Left lung (tissue), 10 donors: Measurements from ENCODE around the gene ACTRT3. TPM values are rescaled to one million over a fixed set of nuclear protein-coding genes. Genes with fewer than 3 reads are reported as not detected.
"Not testable (repeated sequence)": the region's sequence is repeated elsewhere in the genome, so short reads cannot be mapped to it uniquely, and the experiment has no call there.

ENCODE experiments used
- ATAC-seq: fragments of 200-7000 bp; cut with Tn5 transposase; one replicate; pipeline ENCODE4 v1.9.1; 2020; ENCODE audit warnings: moderate library complexity
- DNase-seq, 4 donors: peaks; one replicate each; pipeline ENCODE4 v3.0.0-alpha.2; 2013 to 2020
- H3K27ac ChIP-seq, 2 donors: fragments of 200-600 bp; sonication (generic) in 1 of 2; one replicate each; pipeline versions ENCODE4 v1.5.0 to v1.8.0; 2020 to 2021
- H3K27me3 ChIP-seq, 2 donors: fragments of 200-600 bp; sonication (generic) in 1 of 2; one replicate each; pipeline versions ENCODE4 v1.5.0 to v1.8.0; 2020 to 2021
- H3K36me3 ChIP-seq, 2 donors: fragments of 200-600 bp; sonication (generic) in 1 of 2; one replicate each; pipeline versions ENCODE4 v1.5.0 to v1.8.0; 2020 to 2021
- H3K4me1 ChIP-seq, 2 donors: fragments of 200-600 bp; one replicate each; pipeline ENCODE4 v1.8.0; 2021
- H3K4me3 ChIP-seq, 2 donors: fragments of 200-600 bp; sonication (generic) in 1 of 2; one replicate each; pipeline versions ENCODE4 v1.5.0 to v1.8.0; 2020 to 2021; ENCODE audit warnings: mild to moderate bottlenecking in 1 of 2
- H3K9me3 ChIP-seq, 2 donors: fragments of 200-600 bp; sonication (generic) in 1 of 2; one replicate each; pipeline versions ENCODE4 v1.5.0 to v1.8.0; 2020 to 2021
- CTCF ChIP-seq, 2 donors: fragments of 200-600 bp; sonication (generic) in 1 of 2; IDR thresholded peaks; one replicate each; pipeline versions ENCODE4 v1.5.0 to v1.8.0; 2021; ENCODE audit warnings: antibody characterized with exemption in 2 of 2
- intact Hi-C, 2 donors: fragments of 100-400 bp; cut with DNase I; formaldehyde crosslinking; loops; one replicate each; pipeline versions ENCODE4 v1.11.2 to v1.14.2; 2022
- polyA plus RNA-seq, 6 donors: library from polyadenylated mRNA; unstranded; fragments of 120-200 nt; gene quantifications; one replicate each; pipeline ENCODE4 v1.2.1, GENCODE V29; 2013; ENCODE audit not compliant: insufficient read length in 6 of 6
- total RNA-seq, 2 donors: library from RNA; stranded (reverse); fragmentation: NEBNext Ultra II Directional; extraction: Animal tissue kit (Norgen Biotek cat#: 25700); gene quantifications; one replicate each; pipeline ENCODE4 v1.2.1, GENCODE V29; 2021
- donor health status: DM: no; HTN: yes; CAD: no.
- donor health status: DM: no; HTN: no; CAD: no.

The ACTRT3 gene
- total and polyA plus RNA-seq, 8 donors, result 1.5 to 3.5 (median 2.7) TPM

- TF ChIP-seq CTCF (IDR thresholded peaks at IDR 0.05), result no peak
- peak in 1 of 4 donors; percentile 37 for DNase-seq
- no peak overlapping the region for H3K4me3 ChIP-seq
- ATAC-seq, result peak; percentile 39
- no peak overlapping the region for H3K27ac ChIP-seq
- intact Hi-C loops, result no loop called here
- H3K4me1 ChIP-seq, result no peaks in the 10 kb centered on the region
- peaks cover 0 to 11% of the 10 kb centered on the region in 2 donors for H3K27me3 ChIP-seq
- H3K9me3 ChIP-seq, result no peaks in the 10 kb centered on the region
- H3K36me3 ChIP-seq, result no peaks in the 10 kb centered on the region
These were observed 24.9 kb downstream of the ACTRT3 start for GRCh38 chr3:169744366-169745054.

DNA sequence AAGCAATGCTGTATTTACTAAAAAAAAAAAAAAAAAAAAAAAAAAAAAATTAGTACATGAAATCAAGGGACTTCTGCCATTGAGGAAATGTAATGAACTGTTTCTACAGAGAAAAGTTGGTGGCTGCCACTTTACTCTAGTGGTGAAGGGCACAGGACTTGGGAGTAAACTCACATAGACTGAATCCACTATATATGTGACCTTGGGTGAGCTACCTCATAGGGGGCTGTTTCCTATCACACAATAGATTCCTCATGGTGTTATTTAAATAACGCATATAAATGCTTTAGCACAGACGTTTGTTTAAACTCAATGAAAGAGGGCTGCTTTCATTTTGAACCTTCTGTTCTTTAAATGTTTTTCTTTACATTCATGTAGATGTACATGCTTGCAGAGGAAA is 30.3 kb downstream of the ACTRT3 start:
- DNase-seq, result no peak
- intact Hi-C loops, result no loop called here
- no peaks in the 10 kb centered on the region for H3K27me3 ChIP-seq
- no peaks in the 10 kb centered on the region for H3K4me1 ChIP-seq
- H3K4me3 ChIP-seq, result no peak overlapping the region
- H3K36me3 ChIP-seq, result no peaks in the 10 kb centered on the region
- no peak overlapping the region for H3K27ac ChIP-seq
- TF ChIP-seq CTCF (IDR thresholded peaks at IDR 0.05), result no peak
- no peak for ATAC-seq
- peaks cover 0 to 21% of the 10 kb centered on the region in 2 donors for H3K9me3 ChIP-seq

DNA sequence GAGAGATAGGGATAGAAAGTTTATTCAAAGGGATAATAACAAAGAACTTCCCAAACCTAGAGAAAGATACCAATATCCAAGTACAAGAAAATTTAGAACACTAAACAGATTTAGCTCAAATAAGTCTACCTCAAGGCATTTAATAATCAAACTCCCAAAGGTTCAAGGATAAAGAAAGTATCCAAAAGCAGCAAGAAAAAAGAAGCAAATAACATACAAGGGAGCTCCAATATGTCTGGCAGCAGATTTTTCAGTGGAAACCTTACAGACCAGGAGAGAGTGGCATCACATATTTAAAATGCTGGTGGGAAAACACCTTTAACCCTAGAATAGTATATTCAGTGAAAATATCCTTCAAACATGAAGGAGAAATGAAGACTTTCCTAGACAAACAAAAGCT is 37.5 kb downstream of the ACTRT3 start:
- H3K27me3 ChIP-seq, H3K4me3 ChIP-seq, H3K36me3 ChIP-seq, DNase-seq, H3K4me1 ChIP-seq, intact Hi-C loops, H3K27ac ChIP-seq, ATAC-seq: not testable (repeated sequence)
- H3K9me3 ChIP-seq, result peaks cover 0 to 27% of the 10 kb centered on the region in 2 donors

GRCh38 chr3:169722724-169723123 is 46.6 kb downstream of the ACTRT3 start:
- no peaks in the 10 kb centered on the region for H3K27me3 ChIP-seq
- no peaks in the 10 kb centered on the region for H3K4me1 ChIP-seq
- intact Hi-C loops, result no loop called here
- H3K36me3 ChIP-seq, result no peaks in the 10 kb centered on the region
- ATAC-seq, result no peak
- no peak overlapping the region for H3K27ac ChIP-seq
- TF ChIP-seq CTCF (IDR thresholded peaks at IDR 0.05), result no peak
- H3K4me3 ChIP-seq, result no peak overlapping the region
- no peak for DNase-seq
- H3K9me3 ChIP-seq, result no peaks in the 10 kb centered on the region

- DNase-seq, ATAC-seq, H3K9me3 ChIP-seq, H3K27me3 ChIP-seq, H3K4me3 ChIP-seq, H3K4me1 ChIP-seq, H3K36me3 ChIP-seq, H3K27ac ChIP-seq, intact Hi-C loops: not testable (repeated sequence)
These were observed 50.9 kb downstream of the ACTRT3 start for GRCh38 chr3:169718415-169718814.

Other genes with a start within 250 kb of the ACTRT3 start
- gene MECOM, start 105.8 kb downstream of the ACTRT3 start, total RNA-seq, result 10 to 100 TPM; 65.1 to 95.7 TPM
- 100 to 1,000 TPM; 115 to 166 (median 142) TPM for gene MECOM, start 105.8 kb downstream of the ACTRT3 start, polyA plus RNA-seq
- 1 to 10 TPM; 4.0 to 8.0 TPM for gene TERC, start 4.5 kb downstream of the ACTRT3 start, total RNA-seq
- under 1 TPM in 3 of 6 donors, not detected in 3; 0.38 to 0.54 (median 0.41) TPM for gene TERC, start 4.5 kb downstream of the ACTRT3 start, polyA plus RNA-seq
- gene MYNN, start 3.8 kb upstream of the ACTRT3 start, total RNA-seq, result 10 to 100 TPM; 13.1 to 15.4 TPM
- gene MYNN, start 3.8 kb upstream of the ACTRT3 start, polyA plus RNA-seq, result 10 to 100 TPM; 28.7 to 36.3 (median 33.2) TPM
- under 1 TPM; 0.12 to 0.18 TPM for gene LRRIQ4, start 43.3 kb upstream of the ACTRT3 start, total RNA-seq
- gene LRRIQ4, start 43.3 kb upstream of the ACTRT3 start, polyA plus RNA-seq, result under 1 TPM; 0.09 to 0.18 (median 0.15) TPM
- 1 to 10 TPM; 2.4 to 5.2 TPM for gene LRRC34, start 43.3 kb upstream of the ACTRT3 start, total RNA-seq
- gene LRRC34, start 43.3 kb upstream of the ACTRT3 start, polyA plus RNA-seq, result 10 to 100 TPM; 10.6 to 15.3 (median 13.0) TPM
- under 1 TPM; 0.29 to 0.47 TPM for gene LRRC31, start 100.4 kb upstream of the ACTRT3 start, total RNA-seq
- gene LRRC31, start 100.4 kb upstream of the ACTRT3 start, polyA plus RNA-seq, result under 1 TPM in 2 of 6 donors, not detected in 4; 0.06 to 0.08 TPM
- not detected for gene SAMD7, start 142.0 kb upstream of the ACTRT3 start, total RNA-seq
- gene SAMD7, start 142.0 kb upstream of the ACTRT3 start, polyA plus RNA-seq, result under 1 TPM in 2 of 6 donors, not detected in 4; 0.06 to 0.08 TPM
- 100 to 1,000 TPM; 146 to 147 TPM for gene SEC62, start 197.2 kb upstream of the ACTRT3 start, total RNA-seq
- 100 to 1,000 TPM; 148 to 155 (median 149) TPM for gene SEC62, start 197.2 kb upstream of the ACTRT3 start, polyA plus RNA-seq